Measurements from ENCODE around the gene TSHZ2.
"Not testable (repeated sequence)": the region's sequence is repeated elsewhere in the genome, so short reads cannot be mapped to it uniquely, and the experiment has no call there.

The TSHZ2 gene

GRCh38 chr20:53292347-53292746, 320.2 kb downstream of the TSHZ2 start:
- no peak for DNase-seq

- DNase-seq = no peak
These were observed 322.6 kb downstream of the TSHZ2 start for GRCh38 chr20:53294804-53295203.

GRCh38 chr20:53296025-53296424, 323.9 kb downstream of the TSHZ2 start:
- DNase-seq = no peak

DNA sequence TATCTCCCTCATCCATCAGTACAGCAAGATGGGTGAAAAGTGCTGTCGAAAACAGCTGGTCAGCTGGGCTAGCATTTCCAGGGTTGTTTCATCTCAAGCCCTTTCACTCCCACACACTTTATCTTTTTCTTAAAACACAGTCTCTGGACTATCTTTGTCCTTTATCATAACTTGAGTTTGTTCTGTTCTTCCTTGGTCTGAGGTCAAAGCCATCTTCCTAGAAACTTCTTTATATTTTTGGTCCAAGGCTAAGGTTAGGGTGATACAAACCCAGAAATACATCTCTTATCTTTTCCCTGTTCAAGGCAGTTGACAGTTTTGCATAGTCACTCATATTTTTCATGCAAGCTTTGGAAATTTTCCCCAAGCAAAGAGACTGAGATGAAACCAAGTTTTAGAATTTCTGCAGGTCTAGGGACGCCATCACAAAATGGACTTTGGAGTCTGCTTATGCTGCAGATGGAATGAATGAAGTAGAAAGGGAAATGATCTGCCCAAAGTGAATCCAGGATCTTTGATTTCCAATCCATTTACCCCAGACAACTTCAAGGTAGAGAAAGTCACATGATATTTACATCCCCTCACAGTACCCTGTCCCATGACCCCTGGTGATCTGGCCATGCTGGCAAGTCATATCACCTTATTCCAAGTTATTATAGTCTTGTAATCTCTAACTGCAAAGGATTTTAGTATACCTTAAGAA, 324.4 kb downstream of the TSHZ2 start:
- no peak for DNase-seq

DNA sequence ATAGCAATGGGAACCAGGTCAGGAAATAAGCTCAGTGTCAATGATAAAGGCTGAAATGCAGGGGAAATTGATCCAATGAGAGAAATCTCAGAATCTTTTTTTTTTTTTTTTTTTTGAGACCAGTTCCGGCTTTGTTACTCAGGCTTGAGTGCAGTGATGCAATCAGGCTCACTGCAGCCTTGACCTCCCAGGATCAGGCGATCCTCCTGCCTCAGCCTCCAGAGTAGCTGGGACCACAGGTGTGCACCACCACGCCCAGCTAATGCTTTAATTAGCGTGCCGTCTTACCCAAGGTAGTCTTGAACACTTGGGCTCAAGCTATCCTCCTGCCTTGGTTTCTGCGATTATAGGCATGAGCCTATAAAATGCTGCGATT, 325.0 kb downstream of the TSHZ2 start:
- no peak for DNase-seq

- DNase-seq = no peak
These were observed 326.1 kb downstream of the TSHZ2 start for GRCh38 chr20:53298260-53298659.

DNA sequence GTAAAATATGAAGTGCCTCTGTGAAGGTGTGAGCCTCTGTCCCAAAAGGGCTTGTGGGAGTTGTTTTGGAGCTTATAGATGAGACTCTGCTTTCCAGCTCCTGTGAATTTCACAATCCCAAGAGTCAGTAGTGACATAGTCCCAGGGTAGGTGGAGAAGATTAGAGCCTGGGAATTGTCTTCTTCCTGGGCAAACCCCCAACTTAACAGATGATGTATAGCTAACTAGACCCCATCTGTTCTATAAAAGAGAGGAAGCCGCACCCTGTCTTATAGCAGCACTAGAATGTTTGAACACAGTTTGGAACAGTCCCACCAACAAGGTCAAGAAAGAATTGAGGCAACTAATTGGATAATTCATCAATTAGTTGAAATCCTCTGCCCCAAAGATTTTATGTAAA, 326.8 kb downstream of the TSHZ2 start:
- no peak for DNase-seq

DNA sequence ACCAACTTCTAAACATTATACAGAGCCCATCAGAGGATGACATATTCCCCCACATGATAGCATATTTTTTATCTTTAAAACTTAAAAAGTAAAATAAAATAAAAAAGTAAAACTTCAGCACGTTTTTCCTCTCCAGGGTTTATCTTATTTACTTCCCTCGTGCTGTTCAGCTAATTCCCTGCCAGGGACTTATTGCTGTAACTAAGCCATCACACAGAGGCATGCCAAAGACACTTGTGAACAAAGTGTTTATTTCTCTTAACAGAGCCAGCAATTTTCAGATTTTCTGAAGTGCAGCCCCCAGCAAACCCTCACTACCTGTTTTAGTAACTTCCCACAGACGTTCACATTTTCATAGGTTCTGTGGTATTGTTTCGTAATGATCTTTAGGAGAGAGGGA, 327.7 kb downstream of the TSHZ2 start:
- DNase-seq = no peak

- no peak for DNase-seq
These were observed 329.7 kb downstream of the TSHZ2 start for GRCh38 chr20:53301869-53302268.

DNA sequence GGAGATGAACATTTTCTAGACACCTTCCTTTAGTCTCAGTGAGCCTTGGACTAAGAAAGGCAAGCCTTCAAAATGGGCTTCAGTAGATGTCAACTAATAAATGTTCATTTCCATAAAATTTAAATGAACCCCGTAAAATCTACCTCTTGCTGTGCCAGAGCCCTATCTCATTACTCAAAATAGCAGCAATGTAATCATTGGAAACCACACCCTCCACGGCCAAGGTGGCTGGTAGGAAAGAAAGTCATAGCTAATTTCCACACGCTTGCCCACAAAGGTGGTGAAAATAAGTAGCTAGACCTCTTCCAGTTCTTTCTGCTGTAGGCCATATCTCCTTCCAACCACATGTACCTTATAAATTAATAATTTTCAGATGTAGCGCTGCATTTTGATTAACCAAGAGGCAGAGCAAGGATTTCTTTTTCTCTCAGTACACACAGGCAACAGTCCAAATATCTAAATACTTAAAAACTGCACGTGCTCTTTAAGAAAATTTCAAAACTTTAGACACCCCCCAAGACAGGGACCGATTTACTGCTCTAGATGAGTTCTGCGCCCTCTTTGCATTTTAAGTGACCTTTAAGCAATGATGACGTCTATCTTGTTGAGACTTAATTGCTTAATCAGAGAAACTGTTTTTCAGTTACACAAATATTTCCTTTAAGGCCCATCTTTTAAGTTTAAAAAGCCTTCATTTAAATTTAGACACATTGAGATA, 330.7 kb downstream of the TSHZ2 start:
- DNase-seq = no peak

DNA sequence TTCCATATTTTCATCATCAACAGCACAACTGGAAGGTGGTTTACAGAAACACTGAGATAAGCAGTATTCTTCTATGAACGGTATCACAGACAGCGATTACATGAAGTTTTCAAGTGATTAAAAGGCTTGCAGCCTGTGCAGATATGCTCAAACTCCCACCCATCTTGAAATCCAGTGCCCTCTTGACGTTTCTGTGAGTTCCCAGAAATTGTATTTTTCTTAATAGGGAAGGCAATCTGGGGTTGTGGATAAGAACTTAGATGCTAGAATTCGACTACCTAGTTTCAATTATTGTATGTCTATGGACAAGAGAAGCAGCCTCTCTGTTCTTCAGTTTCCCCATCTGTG, 331.2 kb downstream of the TSHZ2 start:
- no peak for DNase-seq

DNA sequence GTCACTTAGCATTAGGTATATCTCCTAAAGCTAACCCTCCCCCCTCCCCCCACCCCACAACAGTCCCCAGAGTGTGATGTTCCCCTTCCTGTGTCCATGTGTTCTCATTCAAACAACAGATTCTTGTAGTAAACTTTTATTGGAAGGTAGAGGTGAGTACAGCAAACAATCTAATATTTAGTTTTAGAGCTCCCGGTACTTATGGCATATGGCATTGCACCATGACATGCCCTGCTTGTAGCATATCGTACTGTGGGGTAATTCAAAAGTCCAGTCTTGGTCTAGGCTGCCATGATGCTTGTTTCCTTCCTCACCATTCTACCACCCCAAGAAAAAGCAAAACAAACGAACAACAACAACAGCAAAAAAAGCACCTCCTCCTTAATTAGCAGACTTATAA, 332.0 kb downstream of the TSHZ2 start:
- DNase-seq = no peak

DNA sequence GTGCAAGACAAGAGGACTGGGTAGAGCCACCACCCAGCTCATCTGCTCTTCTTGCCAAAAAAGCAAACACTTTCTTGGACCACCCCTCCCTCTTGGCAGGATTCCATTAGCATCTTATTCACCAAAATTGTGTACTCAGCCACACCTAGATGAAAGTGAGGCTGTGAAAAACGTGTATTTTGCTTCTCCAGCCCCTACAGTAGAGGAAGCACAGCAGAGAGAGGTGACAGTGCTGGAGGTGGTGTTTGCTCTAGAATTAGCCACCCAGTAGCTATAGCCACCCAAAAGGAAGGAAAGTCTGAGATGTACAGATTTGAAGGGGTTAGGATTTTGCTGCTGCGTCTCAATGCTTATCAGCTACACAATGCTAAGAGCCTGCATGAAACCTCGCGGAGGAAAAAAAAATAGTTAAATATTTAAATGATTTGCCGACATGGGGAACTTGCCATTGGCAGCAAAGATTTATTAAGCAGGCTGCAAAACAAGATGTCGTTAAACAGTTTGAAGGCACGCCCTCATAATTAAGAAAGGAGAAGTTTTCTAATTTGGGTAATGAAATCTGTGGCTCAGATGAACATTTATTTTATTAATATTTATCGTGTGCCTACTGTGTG, 334.1 kb downstream of the TSHZ2 start:
- DNase-seq = no peak

DNA sequence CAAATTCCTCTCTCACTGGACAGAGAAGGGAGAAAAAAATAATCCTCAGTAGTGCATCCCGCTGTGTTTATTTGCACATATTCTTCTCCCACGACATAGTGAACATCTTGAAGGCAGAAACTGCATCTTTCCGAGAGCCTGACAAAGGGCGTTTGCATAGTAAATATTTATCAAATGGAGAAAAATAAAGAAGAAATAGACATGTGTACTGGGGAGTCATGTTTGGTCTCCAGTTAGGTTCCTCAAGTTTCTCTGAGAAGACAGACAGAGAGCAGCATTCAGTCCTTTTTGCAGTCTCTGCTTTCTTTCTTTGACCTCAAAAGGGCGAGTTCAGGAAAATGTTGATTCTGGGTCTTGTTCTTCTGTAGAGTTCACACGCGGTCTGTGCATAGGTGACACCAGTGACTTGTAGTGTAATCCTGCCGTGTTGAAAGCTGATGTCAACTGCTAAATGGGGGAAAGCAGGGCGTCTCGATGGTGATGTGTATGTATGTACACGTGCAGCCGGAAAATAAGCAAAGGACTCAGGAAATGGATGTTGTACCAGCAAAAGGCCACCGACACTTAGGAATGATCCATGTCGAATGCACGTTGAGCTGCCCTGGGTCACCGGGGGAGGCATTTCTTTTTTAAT, 335.9 kb downstream of the TSHZ2 start:
- DNase-seq = no peak

- DNase-seq = no peak
These were observed 337.4 kb downstream of the TSHZ2 start for GRCh38 chr20:53309515-53309914.

DNA sequence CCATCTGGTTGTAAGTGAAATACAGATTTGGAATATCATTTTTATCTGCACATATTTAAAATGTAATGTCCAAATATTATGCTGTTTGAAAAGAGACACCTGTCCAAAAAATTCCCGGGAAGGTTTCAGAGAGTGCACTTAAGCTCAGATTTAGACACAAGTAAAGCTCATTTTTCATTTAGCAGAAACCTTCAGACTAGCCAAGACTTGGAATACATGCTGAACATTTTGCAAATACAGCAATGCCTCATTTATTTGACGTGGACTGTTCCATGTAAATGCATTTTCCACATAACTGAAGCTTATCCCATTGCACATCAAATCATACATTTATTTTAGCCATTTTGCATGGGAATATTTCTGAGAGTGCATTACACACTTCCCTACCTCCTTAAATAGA, 340.8 kb downstream of the TSHZ2 start:
- no peak for DNase-seq

DNA sequence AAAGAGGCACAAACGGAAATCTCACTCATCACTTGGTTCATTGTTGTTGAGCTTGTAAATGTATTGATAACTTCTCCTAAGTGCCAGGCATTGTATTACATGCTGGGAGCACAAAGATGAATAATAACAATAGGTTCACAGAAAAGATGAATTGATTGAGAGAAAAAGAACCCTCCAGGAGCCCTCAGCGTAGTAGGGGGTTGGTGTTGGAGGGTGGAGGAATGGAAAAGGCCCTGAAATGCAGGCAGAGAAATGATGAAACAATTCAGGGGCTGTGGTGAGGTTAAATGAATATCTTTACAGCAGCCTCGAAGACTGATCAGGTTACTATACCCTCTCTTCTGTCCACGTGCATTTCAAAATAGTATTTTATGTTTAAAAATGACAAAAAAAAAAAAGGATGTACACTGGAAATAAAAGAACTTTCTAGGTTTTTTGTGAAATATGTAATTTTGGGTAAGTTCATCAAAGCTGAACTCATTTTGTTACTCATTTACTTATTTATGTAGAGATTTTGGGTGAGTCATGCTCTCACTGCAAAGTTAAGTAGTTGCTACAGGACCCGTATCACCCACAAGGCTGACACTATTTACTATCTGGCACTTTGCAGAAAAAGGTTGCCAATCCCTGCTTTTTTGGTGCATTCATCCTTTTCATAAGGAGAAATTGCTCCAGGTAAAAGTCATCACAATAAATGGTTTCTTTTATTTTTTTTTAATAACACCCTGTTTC, 344.2 kb downstream of the TSHZ2 start:
- no peak for DNase-seq

DNA sequence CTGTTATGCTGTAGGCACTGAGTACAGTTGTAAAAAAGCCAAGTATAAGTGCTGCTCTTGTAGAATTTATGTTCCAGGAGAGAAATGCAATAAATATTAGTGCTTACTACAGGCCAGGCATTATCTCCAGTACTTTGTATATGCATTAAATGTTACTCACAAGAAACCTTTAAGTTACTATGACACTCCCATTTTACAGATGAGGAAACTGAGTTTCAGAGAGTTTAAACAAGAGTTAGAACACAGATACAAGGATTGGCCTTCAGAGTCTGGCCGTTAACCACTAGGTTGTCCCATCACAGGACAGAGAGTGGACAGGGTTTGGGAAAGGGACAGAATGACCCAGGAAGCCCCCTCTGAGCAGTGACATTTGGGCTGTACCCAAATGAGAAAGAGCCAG, 347.0 kb downstream of the TSHZ2 start:
- DNase-seq = no peak

GRCh38 chr20:53319716-53320115, 347.6 kb downstream of the TSHZ2 start:
- no peak for DNase-seq

- DNase-seq = no peak
These were observed 348.5 kb downstream of the TSHZ2 start for GRCh38 chr20:53320701-53321100.

DNA sequence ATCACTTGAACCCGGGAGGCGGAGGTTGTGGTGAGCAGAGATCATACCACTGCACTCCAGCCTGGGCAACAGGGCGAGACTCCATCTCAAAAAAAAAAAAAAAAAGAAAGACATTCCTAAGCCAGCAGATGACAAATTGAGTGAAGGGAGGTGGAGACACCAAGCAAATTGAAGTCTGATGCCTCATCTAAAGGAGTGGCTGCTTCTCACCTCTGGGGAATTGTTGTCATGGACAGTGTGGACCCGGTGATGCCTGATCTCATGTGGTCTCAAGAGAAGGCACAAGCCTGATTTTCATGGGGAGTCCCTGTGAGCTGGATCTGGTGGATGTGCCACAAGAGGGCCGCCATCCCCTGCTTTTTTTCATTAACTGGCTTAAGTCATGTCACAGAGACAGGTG, 349.4 kb downstream of the TSHZ2 start:
- peak in 2 of 4 experiments; percentile 4 to 5 for DNase-seq

- DNase-seq = peak in 1 of 4 experiments; percentile 15
These were observed 350.5 kb downstream of the TSHZ2 start for GRCh38 chr20:53322651-53323050.

DNA sequence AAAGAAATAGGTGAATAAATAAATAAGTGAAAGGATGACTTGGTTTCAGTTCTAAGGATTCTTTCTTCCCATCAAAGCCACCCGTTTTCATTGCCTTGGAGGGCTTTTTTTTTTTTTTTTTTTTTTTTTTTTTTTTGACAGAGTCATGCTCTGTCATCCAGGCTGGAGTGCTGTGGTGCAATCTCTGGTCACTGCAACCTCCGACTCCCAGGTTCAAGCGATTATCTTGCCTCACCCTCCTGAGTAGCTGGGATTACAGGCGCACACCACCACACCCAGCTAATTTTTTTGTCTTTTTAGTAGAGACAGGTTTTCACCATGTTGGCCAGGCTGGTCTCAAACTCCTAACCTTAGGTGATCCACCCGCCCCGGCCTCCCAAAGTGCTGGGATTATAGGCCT, 351.3 kb downstream of the TSHZ2 start:
- DNase-seq = not testable (repeated sequence)

Data from suppressor macrophage (primary cell).